Measurements from ENCODE around the gene CDH9.
"Not testable (repeated sequence)": the region's sequence is repeated elsewhere in the genome, so short reads cannot be mapped to it uniquely, and the experiment has no call there.

The CDH9 gene

GRCh38 chr5:26942481-26942880 is 95.9 kb downstream of the CDH9 start:
- no peak for DNase-seq

- no peak for DNase-seq
These were observed 97.4 kb downstream of the CDH9 start for GRCh38 chr5:26940994-26941393.

- DNase-seq = no peak
These were observed 106.1 kb downstream of the CDH9 start for GRCh38 chr5:26932238-26932637.

DNA sequence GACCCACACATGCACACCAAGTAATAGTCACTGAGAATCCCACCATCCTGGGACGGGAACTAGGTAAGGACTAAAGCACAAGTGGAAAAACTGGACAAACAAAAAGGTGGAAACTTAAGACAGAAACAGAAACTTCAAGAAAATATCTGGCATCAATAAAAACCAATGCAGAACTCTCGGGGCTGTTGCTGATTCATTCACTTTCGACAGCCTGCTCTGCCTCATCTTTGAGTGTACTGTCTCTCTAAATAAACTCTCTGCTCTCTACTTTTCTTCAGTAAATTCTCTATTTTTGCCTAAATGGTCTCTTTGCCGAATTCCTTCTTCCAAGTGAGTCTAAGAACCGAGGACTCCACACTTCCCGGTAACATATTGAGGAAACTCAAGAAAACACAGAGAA is 116.9 kb downstream of the CDH9 start:
- DNase-seq = no peak

- DNase-seq = no peak
These were observed 134.9 kb downstream of the CDH9 start for GRCh38 chr5:26903469-26903868.

GRCh38 chr5:26894719-26895263 is 143.6 kb downstream of the CDH9 start:
- no peak for DNase-seq

- DNase-seq = no peak
These were observed 145.3 kb downstream of the CDH9 start for GRCh38 chr5:26893078-26893477.

DNA sequence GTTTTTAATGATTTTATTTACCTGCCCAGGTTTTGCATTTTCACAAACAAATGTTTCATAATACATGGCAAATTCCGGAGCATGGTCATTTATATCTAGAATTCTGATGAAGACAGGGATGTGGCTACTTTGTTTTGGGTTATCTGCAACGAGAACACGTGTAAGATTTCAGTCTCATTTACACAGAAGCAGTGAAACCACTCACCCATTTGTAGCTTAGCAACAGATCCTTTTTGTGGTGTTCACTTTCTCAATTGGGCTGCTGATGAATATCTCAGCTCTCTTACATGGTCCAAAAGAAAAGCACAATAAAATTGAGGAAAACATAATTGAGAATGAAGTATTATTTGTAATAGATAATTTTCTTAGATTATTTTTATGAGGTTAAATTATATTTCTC is 148.6 kb downstream of the CDH9 start:
- no peak for DNase-seq

DNA sequence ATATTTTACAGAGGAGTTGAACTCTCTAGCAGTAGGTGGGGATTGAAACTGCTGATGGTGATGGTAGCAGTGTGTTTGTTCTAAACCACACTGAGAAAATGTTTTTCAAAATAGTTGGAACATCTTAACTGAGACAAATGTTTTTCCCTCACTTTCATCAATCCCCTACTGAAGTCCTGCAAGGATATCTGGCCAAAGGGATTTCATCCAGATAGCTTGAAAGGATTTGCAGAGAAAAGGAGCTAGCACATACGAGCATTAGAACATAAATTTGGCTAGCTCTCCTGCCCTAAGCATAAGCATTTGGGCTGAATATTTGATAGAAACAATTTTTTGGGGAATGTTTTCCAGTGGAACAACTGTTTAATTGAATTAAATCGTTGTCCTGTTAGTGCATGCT is 153.9 kb downstream of the CDH9 start:
- DNase-seq = no peak

DNA sequence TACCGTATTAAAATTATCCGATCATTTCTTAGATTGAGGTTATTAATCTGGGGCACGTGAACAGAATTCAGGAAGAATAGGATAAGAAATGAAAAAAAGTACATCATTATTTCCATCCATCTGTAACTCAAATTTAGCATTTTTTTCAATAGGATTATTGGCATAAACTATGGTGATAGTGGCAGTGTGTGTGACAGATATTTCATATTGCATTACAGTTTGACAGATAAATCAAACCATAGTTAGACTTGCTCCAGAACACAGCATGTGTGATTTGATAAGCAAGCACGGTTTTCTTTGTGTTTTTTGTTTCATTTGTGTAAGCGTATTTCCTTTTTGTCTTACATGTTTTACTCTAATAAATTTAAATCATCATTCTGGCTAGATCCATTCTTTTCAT is 155.0 kb downstream of the CDH9 start:
- no peak for DNase-seq

- DNase-seq = no peak
These were observed 156.5 kb downstream of the CDH9 start for GRCh38 chr5:26881901-26882300.

GRCh38 chr5:26877154-26877553 is 161.2 kb downstream of the CDH9 start:
- DNase-seq = no peak

DNA sequence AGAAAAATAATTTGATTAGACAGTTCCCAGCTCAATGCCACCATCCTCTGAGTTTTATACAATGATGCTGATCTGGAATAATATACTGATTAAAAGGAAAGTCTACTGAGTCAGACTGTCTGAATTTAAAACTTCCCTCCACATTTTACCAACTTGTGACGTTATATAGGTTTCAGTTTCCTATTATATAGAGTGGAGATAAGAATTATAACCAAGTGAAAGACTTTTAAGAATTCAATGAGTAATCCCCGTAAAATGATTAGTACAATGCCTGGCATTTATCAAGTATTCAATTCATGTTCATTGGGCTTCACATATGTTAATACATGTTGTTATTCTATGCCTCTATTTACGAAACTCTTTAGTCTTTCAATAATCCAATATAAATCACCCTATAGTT is 166.0 kb downstream of the CDH9 start:
- DNase-seq = no peak

GRCh38 chr5:26869781-26870180 is 168.6 kb downstream of the CDH9 start:
- DNase-seq = no peak

- DNase-seq = no peak
These were observed 169.9 kb downstream of the CDH9 start for GRCh38 chr5:26868504-26868903.

GRCh38 chr5:26864061-26864460 is 174.3 kb downstream of the CDH9 start:
- no peak for DNase-seq

DNA sequence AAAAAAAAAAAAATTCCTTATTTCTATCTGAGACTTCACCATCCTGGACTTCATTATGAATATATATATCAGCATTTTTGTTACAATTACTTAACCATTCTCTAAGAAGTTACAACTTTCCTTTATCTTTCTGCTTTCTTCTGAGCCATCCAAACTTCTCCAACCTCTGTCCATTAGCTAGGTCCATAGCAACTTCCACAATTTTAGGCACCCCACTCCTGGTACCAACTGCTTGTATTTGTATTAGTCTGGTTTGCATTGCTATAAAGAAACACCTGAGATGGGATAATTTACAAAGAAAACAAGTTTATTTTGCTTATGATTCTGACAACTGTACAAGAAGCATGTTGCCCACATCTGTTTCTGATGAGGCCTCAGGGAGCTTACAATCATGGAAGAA is 182.1 kb downstream of the CDH9 start:
- no peak for DNase-seq

- not testable (repeated sequence) for DNase-seq
These were observed 185.9 kb downstream of the CDH9 start for GRCh38 chr5:26852450-26852849.

DNA sequence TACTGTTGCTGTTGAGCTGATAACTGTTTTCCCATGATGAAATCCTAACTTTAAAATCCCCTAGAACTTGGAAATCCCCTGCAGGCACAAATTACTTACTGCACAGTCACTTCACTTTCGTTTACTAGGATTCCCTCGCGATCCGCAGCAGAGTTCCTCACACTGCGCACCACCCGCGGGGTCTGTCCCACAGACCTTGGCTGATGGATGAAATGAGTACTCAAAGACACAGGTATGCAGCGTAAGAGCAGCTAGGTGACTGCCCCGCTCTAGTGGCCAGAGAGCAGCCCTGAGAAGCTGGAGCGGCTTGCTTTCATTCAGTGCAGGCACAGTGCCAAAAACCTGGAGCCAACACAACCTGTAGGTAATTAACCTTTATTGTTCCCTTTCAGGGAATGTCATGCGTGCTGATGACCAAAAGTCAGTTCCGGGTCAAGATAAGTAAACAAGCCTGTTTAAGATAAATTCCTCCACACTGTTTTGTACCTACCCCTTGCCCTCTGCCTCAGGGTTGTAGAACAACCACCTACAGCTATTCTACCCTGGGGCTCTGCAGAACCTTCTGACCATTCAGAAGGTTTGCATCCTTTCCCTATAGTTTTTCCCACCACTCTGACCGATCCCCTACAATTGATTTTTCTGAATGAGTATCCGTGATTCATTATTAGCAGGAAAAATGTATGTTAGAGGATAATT is 191.2 kb downstream of the CDH9 start:
- DNase-seq = no peak

GRCh38 chr5:26843677-26844076 is 194.7 kb downstream of the CDH9 start:
- DNase-seq = no peak

GRCh38 chr5:26833596-26833995 is 204.8 kb downstream of the CDH9 start:
- DNase-seq = no peak

Measured in Kasumi-1 (cell line).